HCT116 (cell line): Measurements from ENCODE around the gene NDUFA1. TPM values are rescaled to one million over a fixed set of nuclear protein-coding genes. Genes with fewer than 3 reads are reported as not detected.
"Not testable (repeated sequence)": the region's sequence is repeated elsewhere in the genome, so short reads cannot be mapped to it uniquely, and the experiment has no call there.

ENCODE experiments used
- ATAC-seq: fragments of 200-7000 bp; cut with Tn5 transposase; 2 replicates; pipeline ENCODE4 v1.9.1; 2020; ENCODE audit warnings: mild to moderate bottlenecking, moderate library complexity
- BruUV-seq: library from RNA; stranded (reverse); fragments of 400-500 nt; replicated peaks from 2 replicates; lab custom pipeline; 2021; lab: Mats Ljungman, UMichigan
- CTCF ChIA-PET: fragments of 300-600 bp; sonication (Branson Sonifier 250); formaldehyde crosslinking; loops from one replicate; lab custom pipeline; 2021; ENCODE audit warnings: antibody characterized with exemption; lab: Charles Lee
- POLR2A ChIA-PET: fragments of 300-600, 350-600 bp; sonication (Branson Sonifier 250); formaldehyde crosslinking; loops from one replicate; lab custom pipeline; 2021; ENCODE audit warnings: antibody characterized with exemption; lab: Charles Lee
- RAD21 ChIA-PET, 2 experiments: fragments of 300-600 bp; sonication (Branson Sonifier 250); formaldehyde crosslinking; loops; one replicate each; lab custom pipeline; 2023; ENCODE audit warnings: low total read pairs in 2 of 2; ENCODE audit not compliant: uncharacterized antibody in 2 of 2, unreplicated experiment in 2 of 2, low non-redundant PET in 1 of 2; lab: Charles Lee
- DNase-seq: peaks from one replicate; pipeline ENCODE4 v3.0.0-alpha.2; 2010; ENCODE audit warnings: low read depth, low spot score
- H2AFZ ChIP-seq: fragments of 200-600 bp; shearing (Covaris generic), sonication (generic); 2 replicates; pipeline ENCODE4 v1.6.1; 2017; ENCODE audit warnings: low read depth, mixed run types, mixed read lengths, antibody characterized with exemption, low read length; ENCODE audit not compliant: poor library complexity, severe bottlenecking
- H3K27ac ChIP-seq: 2 replicates; pipeline ENCODE4 v1.5.1; 2012; ENCODE audit warnings: low read depth, low read length
- H3K27me3 ChIP-seq: fragments of 200-600 bp; sonication (generic); 2 replicates; pipeline ENCODE4 v1.6.1; 2016; ENCODE audit warnings: mixed run types, low read length, mixed read lengths; ENCODE audit not compliant: insufficient read depth
- H3K36me3 ChIP-seq, 2 experiments: fragments of 200-500 bp in 1 of 2; fragments of 200-600 bp in 1 of 2; sonication (Bioruptor generic) in 1 of 2; sonication (generic) in 1 of 2; 2 replicates each; pipeline versions ENCODE4 v1.5.1 to v1.6.1; 2014 to 2016; ENCODE audit warnings: low read length in 2 of 2, inconsistent platforms in 1 of 2, mixed read lengths in 1 of 2, mixed run types in 1 of 2; ENCODE audit not compliant: insufficient read depth in 2 of 2, control insufficient read depth in 1 of 2
- H3K4me1 ChIP-seq, 2 experiments: fragments of 200-600 bp in 1 of 2; sonication (generic) in 1 of 2; 2 replicates each; pipeline versions ENCODE4 v1.5.1 to v1.6.1; 2012 to 2017; ENCODE audit warnings: low read length in 2 of 2, inconsistent platforms in 1 of 2, mild to moderate bottlenecking in 1 of 2, mixed read lengths in 1 of 2, mixed run types in 1 of 2, moderate library complexity in 1 of 2; ENCODE audit not compliant: insufficient read depth in 2 of 2, control insufficient read depth in 1 of 2
- H3K4me2 ChIP-seq: fragments of 200-600 bp; sonication (generic); 2 replicates; pipeline ENCODE4 v1.6.1; 2017; ENCODE audit warnings: mixed run types, low read length, mixed read lengths
- H3K4me3 ChIP-seq, 2 experiments: fragments of 200-600 bp in 1 of 2; sonication (generic) in 1 of 2; replicated peaks in 1 of 2; 2 replicates each; pipeline ENCODE4 v1.5.1; 2011 to 2016; ENCODE audit warnings: low read length in 2 of 2, control low read depth in 1 of 2, low read depth in 1 of 2, mild to moderate bottlenecking in 1 of 2, mixed read lengths in 1 of 2, mixed run types in 1 of 2
- H3K79me2 ChIP-seq: fragments of 200-600 bp; sonication (generic); 2 replicates; pipeline ENCODE4 v1.6.1; 2017; ENCODE audit warnings: mild to moderate bottlenecking, mixed run types, low read length, moderate library complexity, mixed read lengths; ENCODE audit not compliant: insufficient read depth
- H3K9ac ChIP-seq: fragments of 200-600 bp; sonication (generic); 2 replicates; pipeline ENCODE4 v1.6.1; 2016; ENCODE audit warnings: low read length, mixed read lengths
- H3K9me2 ChIP-seq: fragments of 200-600 bp; sonication (generic), shearing (Covaris generic); 2 replicates; pipeline ENCODE4 v1.6.1; 2017; ENCODE audit warnings: mixed run types, mild to moderate bottlenecking, moderate library complexity; ENCODE audit not compliant: insufficient read depth
- H3K9me3 ChIP-seq, 2 experiments: fragments of 200-500 bp in 1 of 2; fragments of 200-600 bp in 1 of 2; sonication (Bioruptor generic) in 1 of 2; sonication (generic) in 1 of 2; 2 replicates each; pipeline ENCODE4 v1.6.1; 2014 to 2017; ENCODE audit warnings: low read length in 2 of 2, mixed read lengths in 2 of 2, inconsistent platforms in 1 of 2, low read depth in 1 of 2, mild to moderate bottlenecking in 1 of 2, mixed run types in 1 of 2, moderate library complexity in 1 of 2; ENCODE audit not compliant: control insufficient read depth in 1 of 2, insufficient read depth in 1 of 2
- H4K20me1 ChIP-seq: fragments of 200-600 bp; sonication (generic), shearing (Covaris generic); 2 replicates; pipeline ENCODE4 v1.6.1; 2017; ENCODE audit warnings: mixed run types, mild to moderate bottlenecking, moderate library complexity; ENCODE audit not compliant: insufficient read depth
- CBX3 ChIP-seq: IDR thresholded peaks from 2 replicates; pipeline ENCODE4 v1.6.1; 2012; ENCODE audit warnings: low read depth
- CEBPB ChIP-seq: IDR thresholded peaks from 2 replicates; pipeline ENCODE4 v1.6.1; 2012; ENCODE audit warnings: low read depth
- CTCF ChIP-seq, 3 experiments: fragments of 200-600 bp in 1 of 3; sonication (generic) in 1 of 3; IDR thresholded peaks in 2 of 3; conservative IDR thresholded peaks in 1 of 3; 2 replicates each; pipeline ENCODE4 v1.5.1; 2012 to 2017; ENCODE audit warnings: low read depth in 2 of 3, low read length in 2 of 3, antibody characterized with exemption in 1 of 3, borderline replicate concordance in 1 of 3, control low read depth in 1 of 3, mild to moderate bottlenecking in 1 of 3, mixed read lengths in 1 of 3, mixed run types in 1 of 3, moderate library complexity in 1 of 3; ENCODE audit not compliant: insufficient read depth in 1 of 3
- EGR1 ChIP-seq: IDR thresholded peaks from 2 replicates; pipeline ENCODE4 v1.6.1; 2012; ENCODE audit warnings: low read depth
- EZH2phosphoT487 ChIP-seq: fragments of 200-600 bp; IDR thresholded peaks from 2 replicates; pipeline ENCODE4 v1.6.1; 2018; ENCODE audit warnings: antibody characterized with exemption, borderline replicate concordance
- FOSL1 ChIP-seq: IDR thresholded peaks from 2 replicates; pipeline ENCODE4 v1.6.1; 2012; ENCODE audit warnings: low read depth
- JUND ChIP-seq: IDR thresholded peaks from 2 replicates; pipeline ENCODE4 v1.6.1; 2012
- POLR2A ChIP-seq: IDR thresholded peaks from 2 replicates; pipeline ENCODE4 v1.7.0; 2011; ENCODE audit warnings: borderline replicate concordance; ENCODE audit not compliant: insufficient read depth, insufficient read length; ENCODE audit errors: extremely low read depth
- RAD21 ChIP-seq: IDR thresholded peaks from 2 replicates; pipeline ENCODE4 v1.6.1; 2012; ENCODE audit warnings: low read depth, mild to moderate bottlenecking
- SIN3A ChIP-seq: IDR thresholded peaks from 2 replicates; pipeline ENCODE4 v1.6.1; 2012; ENCODE audit warnings: low read depth
- YY1 ChIP-seq: IDR thresholded peaks from 2 replicates; pipeline ENCODE4 v1.6.1; 2011; ENCODE audit warnings: low read length, low read depth, moderate library complexity, mild to moderate bottlenecking; ENCODE audit not compliant: insufficient replicate concordance; ENCODE audit errors: extremely low read depth
- ZFX ChIP-seq: fragments of 450-650 bp; IDR thresholded peaks from 2 replicates; pipeline ENCODE4 v1.6.1; 2017
- intact Hi-C: fragments of 100-400 bp; cut with micrococcal nuclease; formaldehyde crosslinking; loops from 2 replicates; pipeline ENCODE4 v1.10.0; 2022
- total RNA-seq: library from RNA; stranded (reverse); gene quantifications from one replicate; pipeline ENCODE4 v1.2.1, GENCODE V29; 2021; ENCODE audit not compliant: unreplicated experiment
- TF ChIP-seq, protein P1 (sequence below): IDR thresholded peaks from 2 replicates; pipeline ENCODE4 v1.6.1; 2012
- TF ChIP-seq, protein P2 (sequence below): IDR thresholded peaks from 2 replicates; pipeline ENCODE4 v1.6.1; 2011; ENCODE audit warnings: mild to moderate bottlenecking, low read length, moderate library complexity; ENCODE audit not compliant: insufficient replicate concordance; ENCODE audit errors: extremely low read depth

NDUFA1 gene
- total RNA-seq, 1 experiment from 2014 or later = 92.2 TPM

GRCh38 chrX:119871599-119872395 is at the start of gene NDUFA1, which contains the start of gene RNF113A (continued):
- no peak; the same call in 1 of the 2 replicates for TF ChIP-seq CBX3

- H4K20me1 ChIP-seq, H2AFZ ChIP-seq, intact Hi-C loops, H3K4me1 ChIP-seq, H3K9me2 ChIP-seq, BruUV-seq, H3K79me2 ChIP-seq, H3K27me3 ChIP-seq, H3K9me3 ChIP-seq, H3K9ac ChIP-seq, RAD21 ChIA-PET, H3K4me3 ChIP-seq, CTCF ChIA-PET, H3K36me3 ChIP-seq, DNase-seq, H3K4me2 ChIP-seq, POLR2A ChIA-PET, ATAC-seq, H3K27ac ChIP-seq: not testable (repeated sequence)
Observed at GRCh38 chrX:119824221-119824620, 47.4 kb upstream of the NDUFA1 start.

DNA sequence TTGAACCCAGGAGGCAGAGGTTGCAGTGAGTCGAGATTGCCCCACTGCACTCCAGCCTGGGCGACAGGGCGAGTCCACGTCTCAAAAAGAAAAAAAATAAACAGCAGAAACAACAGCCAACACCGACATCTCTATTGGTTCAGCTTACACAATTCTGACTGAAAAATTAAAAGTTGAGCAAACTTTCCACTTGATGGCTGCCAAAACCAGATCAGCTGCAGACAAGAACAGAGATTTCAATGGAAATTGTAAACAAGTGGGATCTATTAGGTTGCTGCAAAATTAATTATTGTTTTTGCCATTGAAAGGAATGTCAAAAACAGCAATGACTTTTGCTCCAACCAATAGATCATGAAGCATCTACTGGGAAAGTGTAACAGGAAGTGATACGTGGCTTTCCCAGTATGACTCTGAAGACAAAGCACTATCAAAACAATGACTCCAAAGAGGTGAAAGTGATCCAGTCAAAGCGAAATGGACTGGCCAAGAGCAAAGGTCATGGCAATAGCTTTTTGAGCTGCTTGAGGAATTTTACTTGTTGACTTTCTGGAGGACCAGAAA is 45.2 kb upstream of the NDUFA1 start:
- Histone ChIP-seq H3K9me3 (no peaks in the 10 kb centered on the region), H3K27ac (no peak overlapping the region), H2AFZ (no peak overlapping the region), H3K27me3 (no peaks in the 10 kb centered on the region), H3K4me1 (no peaks in the 10 kb centered on the region), H3K79me2 (no peaks in the 10 kb centered on the region), H3K9me2 (no peaks in the 10 kb centered on the region), H3K9ac (no peak overlapping the region), H3K4me2 (no peak overlapping the region), H3K4me3 (no peak overlapping the region), H4K20me1 (no peaks in the 10 kb centered on the region), H3K36me3 (no peaks in the 10 kb centered on the region)
- intact Hi-C loops = no loop called here
- RAD21 ChIA-PET = no interaction called here
- no peak for ATAC-seq
- DNase-seq = no peak
- BruUV-seq = no TSS peak
- POLR2A ChIA-PET = no interaction called here
- CTCF ChIA-PET = no interaction called here
- TF ChIP-seq EZH2phosphoT487 (no peak), CTCF (IDR thresholded peaks at IDR 0.05 in 2 of 3, conservative IDR thresholded peaks at IDR 0.05 in 1 of 3; ENCODE audit: borderline replicate concordance in 1 of 3, insufficient read depth in 1 of 3, low read depth in 2 of 3, low read length in 2 of 3) (no peak), POLR2A (no peak), ZFX (no peak), CEBPB (no peak), JUND (no peak), YY1 (no peak), SIN3A (no peak), RAD21 (no peak), FOSL1 (no peak), CBX3 (no peak), EGR1 (no peak)
- TF ChIP-seq, protein P1, sequence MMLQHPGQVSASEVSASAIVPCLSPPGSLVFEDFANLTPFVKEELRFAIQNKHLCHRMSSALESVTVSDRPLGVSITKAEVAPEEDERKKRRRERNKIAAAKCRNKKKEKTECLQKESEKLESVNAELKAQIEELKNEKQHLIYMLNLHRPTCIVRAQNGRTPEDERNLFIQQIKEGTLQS = no peak
- TF ChIP-seq, protein P2, sequence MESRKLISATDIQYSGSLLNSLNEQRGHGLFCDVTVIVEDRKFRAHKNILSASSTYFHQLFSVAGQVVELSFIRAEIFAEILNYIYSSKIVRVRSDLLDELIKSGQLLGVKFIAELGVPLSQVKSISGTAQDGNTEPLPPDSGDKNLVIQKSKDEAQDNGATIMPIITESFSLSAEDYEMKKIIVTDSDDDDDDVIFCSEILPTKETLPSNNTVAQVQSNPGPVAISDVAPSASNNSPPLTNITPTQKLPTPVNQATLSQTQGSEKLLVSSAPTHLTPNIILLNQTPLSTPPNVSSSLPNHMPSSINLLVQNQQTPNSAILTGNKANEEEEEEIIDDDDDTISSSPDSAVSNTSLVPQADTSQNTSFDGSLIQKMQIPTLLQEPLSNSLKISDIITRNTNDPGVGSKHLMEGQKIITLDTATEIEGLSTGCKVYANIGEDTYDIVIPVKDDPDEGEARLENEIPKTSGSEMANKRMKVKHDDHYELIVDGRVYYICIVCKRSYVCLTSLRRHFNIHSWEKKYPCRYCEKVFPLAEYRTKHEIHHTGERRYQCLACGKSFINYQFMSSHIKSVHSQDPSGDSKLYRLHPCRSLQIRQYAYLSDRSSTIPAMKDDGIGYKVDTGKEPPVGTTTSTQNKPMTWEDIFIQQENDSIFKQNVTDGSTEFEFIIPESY = no peak
